Stomach (tissue), 9 donors: ENCODE results near the gene PLA2G4F. TPM values are rescaled to one million over a fixed set of nuclear protein-coding genes. Genes with fewer than 3 reads are reported as not detected.
A peak's percentile ranks its signal among the peaks of the same experiment; 100 is the strongest.

ENCODE experiments used
- DNase-seq, 2 donors: peaks; one replicate each; pipeline versions ENCODE4 v3.0.0 to v3.0.0-alpha.2; 2013 to 2019
- H3K27ac ChIP-seq, 5 donors: fragments of 200-600 bp in 4 of 5; sonication (generic) in 4 of 5; one replicate each; pipeline ENCODE4 v1.5.1; 2013 to 2019; ENCODE audit warnings: mild to moderate bottlenecking in 1 of 5, moderate library complexity in 1 of 5
- H3K27me3 ChIP-seq, 3 donors: fragments of 200-600 bp; sonication (generic); one replicate each; pipeline ENCODE4 v1.5.1; 2017 to 2019; ENCODE audit warnings: mixed run types in 1 of 3
- H3K36me3 ChIP-seq, 4 donors: fragments of 200-600 bp; sonication (generic); 1 replicate in 3 of 4; 2 replicates in 1 of 4; pipeline ENCODE4 v1.5.1; 2016 to 2019
- H3K4me1 ChIP-seq, 4 donors: fragments of 200-600 bp; sonication (generic); one replicate each; pipeline ENCODE4 v1.5.1; 2016 to 2019
- H3K4me3 ChIP-seq, 4 donors: fragments of 200-600 bp; sonication (generic) in 3 of 4; one replicate each; pipeline ENCODE4 v1.5.1; 2016 to 2019; ENCODE audit warnings: mild to moderate bottlenecking in 1 of 4
- H3K9me3 ChIP-seq, 4 donors: fragments of 200-600 bp; sonication (generic); one replicate each; pipeline ENCODE4 v1.5.1; 2016 to 2019
- CTCF ChIP-seq, 7 experiments: fragments of 450-650 bp in 4 of 7; fragments of 200-600 bp in 3 of 7; sonication (generic) in 3 of 7; IDR thresholded peaks; one replicate each; pipeline ENCODE4 v1.5.1; 2016 to 2019; ENCODE audit warnings: antibody characterized with exemption in 7 of 7, control low read depth in 2 of 7, mild to moderate bottlenecking in 1 of 7
- EP300 ChIP-seq: sonication (generic); formaldehyde crosslinking; IDR thresholded peaks from one replicate; pipeline ENCODE4 v1.6.1; 2017; ENCODE audit warnings: antibody characterized with exemption
- POLR2A ChIP-seq, 4 donors: fragments of 450-650 bp; IDR thresholded peaks; one replicate each; pipeline ENCODE4 v1.6.1; 2016; ENCODE audit warnings: antibody characterized with exemption in 4 of 4, control low read depth in 2 of 4, mild to moderate bottlenecking in 1 of 4, moderate library complexity in 1 of 4
- POLR2AphosphoS5 ChIP-seq, 3 donors: sonication (generic); formaldehyde crosslinking; IDR thresholded peaks; one replicate each; pipeline ENCODE4 v1.6.1; 2016; ENCODE audit warnings: antibody characterized with exemption in 3 of 3
- WGBS, 5 donors: extraction: QIAGEN DNeasy Blood & Tissue Kit in 3 of 5; methylation state at CpG; one replicate each; pipeline versions ENCODE4 v1.1.5 to v1.1.7; 2013 to 2018; 5-methylcytosine and 5-hydroxymethylcytosine counted together
- intact Hi-C: fragments of 100-400 bp; cut with DNase I; formaldehyde crosslinking; loops from one replicate; pipeline ENCODE4 v1.15.1; 2023; ENCODE audit warnings: low total_unique reads
- polyA plus RNA-seq, 3 donors: library from polyadenylated mRNA; stranded (reverse); fragments of 200-250 nt; gene quantifications; one replicate each; pipeline ENCODE4 v1.2.3, GENCODE V29; 2013
- total RNA-seq, 5 donors: library from RNA; depleted of rRNA; stranded (reverse); fragments of >200 nt; gene quantifications; one replicate each; pipeline versions ENCODE4 v1.1.0 to v1.2.3, GENCODE V29; 2014 to 2016
- donor health status: healthy with polysubstance abuse.
- donor health status: Bipolar disorder and iron deficiency.
- donor health status: healthy.

The PLA2G4F gene
- total and polyA plus RNA-seq, 8 donors, result 1.9 to 41.4 (median 8.4) TPM

- H3K9me3 ChIP-seq, result peaks cover 0 to 5% (median 0%) of the 10 kb centered on the region in 4 donors
- no peak overlapping the region for H3K27ac ChIP-seq
- H3K4me1 ChIP-seq, result peaks cover 0 to 12% (median 7%) of the 10 kb centered on the region in 4 donors
- 51 to 76% (median 74%) methylated on average over 4 of the region's 4 CpGs for WGBS, 5 donors
- intact Hi-C loops, result no loop called here
- no peaks in the 10 kb centered on the region for H3K36me3 ChIP-seq
- no peaks in the 10 kb centered on the region for H3K27me3 ChIP-seq
- H3K4me3 ChIP-seq, result no peak overlapping the region
- DNase-seq, result no peak
- no peak for TF ChIP-seq POLR2AphosphoS5 (IDR thresholded peaks at IDR 0.05)
- no peak for TF ChIP-seq EP300
- TF ChIP-seq CTCF (IDR thresholded peaks at IDR 0.05), result no peak
- no peak for TF ChIP-seq POLR2A (IDR thresholded peaks at IDR 0.05)
Observed at GRCh38 chr15:42111924-42112323, 44.5 kb downstream of the PLA2G4F start.

GRCh38 chr15:42110367-42110766 lies 46.1 kb downstream of the PLA2G4F start:
- no peak overlapping the region for H3K4me3 ChIP-seq
- DNase-seq, result no peak
- H3K27ac ChIP-seq, result peak overlapping the region in 1 of 5 donors; percentile 12
- TF ChIP-seq CTCF (IDR thresholded peaks at IDR 0.05) (no peak), EP300 (no peak), POLR2A (IDR thresholded peaks at IDR 0.05) (no peak), POLR2AphosphoS5 (IDR thresholded peaks at IDR 0.05) (no peak)
- 57 to 68% (median 60%) methylated on average over 3 of the region's 3 CpGs for WGBS, 5 donors
- intact Hi-C loops, result no loop called here
- H3K27me3 ChIP-seq, result no peaks in the 10 kb centered on the region
- peaks cover 0 to 20% (median 9%) of the 10 kb centered on the region in 4 donors for H3K4me1 ChIP-seq
- peaks cover 0 to 5% (median 0%) of the 10 kb centered on the region in 4 donors for H3K9me3 ChIP-seq
- no peaks in the 10 kb centered on the region for H3K36me3 ChIP-seq

- no peak overlapping the region for H3K4me3 ChIP-seq
- peaks cover 0 to 5% (median 0%) of the 10 kb centered on the region in 4 donors for H3K9me3 ChIP-seq
- H3K27me3 ChIP-seq, result no peaks in the 10 kb centered on the region
- DNase-seq, result no peak
- H3K27ac ChIP-seq, result no peak overlapping the region
- H3K4me1 ChIP-seq, result peaks cover 0 to 20% (median 9%) of the 10 kb centered on the region in 4 donors
- TF ChIP-seq EP300, result no peak
- TF ChIP-seq CTCF (IDR thresholded peaks at IDR 0.05), result no peak
- no peak for TF ChIP-seq POLR2A (IDR thresholded peaks at IDR 0.05)
- TF ChIP-seq POLR2AphosphoS5 (IDR thresholded peaks at IDR 0.05), result no peak
- H3K36me3 ChIP-seq, result no peaks in the 10 kb centered on the region
- intact Hi-C loops, result no loop called here
- WGBS, 5 donors, result 65 to 88% (median 79%) methylated on average over 3 of the region's 3 CpGs
Observed at GRCh38 chr15:42108806-42109205, 47.6 kb downstream of the PLA2G4F start.

GRCh38 chr15:42108189-42108588 lies 48.2 kb downstream of the PLA2G4F start:
- Histone ChIP-seq H3K36me3 (no peaks in the 10 kb centered on the region), H3K4me3 (no peak overlapping the region), H3K27ac (no peak overlapping the region), H3K27me3 (no peaks in the 10 kb centered on the region), H3K9me3 (peaks cover 0 to 1% (median 0%) of the 10 kb centered on the region in 4 donors), H3K4me1 (peaks cover 0 to 20% (median 9%) of the 10 kb centered on the region in 4 donors)
- no peak for TF ChIP-seq CTCF (IDR thresholded peaks at IDR 0.05)
- intact Hi-C loops, result no loop called here
- DNase-seq, result no peak
